CD4-positive, alpha-beta T cell treated with Interleukin-6 for 4 hours (primary cell): ENCODE results near the gene USP31.

ENCODE experiments used
- DNase-seq: peaks from one replicate; pipeline ENCODE4 v3.0.0-alpha.2; 2020; ENCODE audit warnings: mixed read lengths

Gene USP31

GRCh38 chr16:23092072-23092800 lies 57.0 kb downstream of the USP31 start:
- no peak for DNase-seq

GRCh38 chr16:23089111-23089510 lies 60.1 kb downstream of the USP31 start:
- DNase-seq = no peak

- DNase-seq = no peak
Measured at GRCh38 chr16:23088018-23088417, 61.2 kb downstream of the USP31 start.

GRCh38 chr16:23085949-23086348 lies 63.3 kb downstream of the USP31 start:
- DNase-seq = no peak

GRCh38 chr16:23082161-23082788 lies 67.0 kb downstream of the USP31 start:
- DNase-seq = no peak

- DNase-seq = no peak
Measured at GRCh38 chr16:23081675-23082119, 67.6 kb downstream of the USP31 start.

GRCh38 chr16:23080747-23081146 lies 68.5 kb downstream of the USP31 start:
- DNase-seq = no peak

- no peak for DNase-seq
Measured at GRCh38 chr16:23080329-23080728, 68.9 kb downstream of the USP31 start.

- no peak for DNase-seq
Measured at GRCh38 chr16:23079675-23080301, 69.5 kb downstream of the USP31 start.

- no peak for DNase-seq
Measured at GRCh38 chr16:23074423-23074822, 74.8 kb downstream of the USP31 start.

GRCh38 chr16:23072769-23073549 lies 76.3 kb downstream of the USP31 start:
- DNase-seq = no peak

- DNase-seq = no peak
Measured at GRCh38 chr16:23072084-23072599, 77.1 kb downstream of the USP31 start.

GRCh38 chr16:23071196-23072083 lies 77.8 kb downstream of the USP31 start:
- DNase-seq = no peak

GRCh38 chr16:23069844-23070243 lies 79.4 kb downstream of the USP31 start:
- no peak for DNase-seq

- no peak for DNase-seq
Measured at GRCh38 chr16:23068079-23068736, 81.0 kb downstream of the USP31 start.

GRCh38 chr16:23066676-23067075 lies 82.6 kb downstream of the USP31 start:
- no peak for DNase-seq

- no peak for DNase-seq
Measured at GRCh38 chr16:23064639-23065038, 84.6 kb downstream of the USP31 start.

- DNase-seq = no peak
Measured at GRCh38 chr16:23062524-23062923, 86.7 kb downstream of the USP31 start.

GRCh38 chr16:23061669-23062068 lies 87.6 kb downstream of the USP31 start:
- no peak for DNase-seq

- DNase-seq = peak; percentile 56
Measured at GRCh38 chr16:23060458-23061320, 88.6 kb downstream of the USP31 start.
